NCI-H187 treated with DMSO at 0.1 percent for 48 hours (cell line): ENCODE results near the gene KIAA0040.

Experiments used
- DNase-seq: peaks from one replicate; lab custom pipeline; 2025; lab: John Stamatoyannopoulos, UW

Gene KIAA0040

DNA sequence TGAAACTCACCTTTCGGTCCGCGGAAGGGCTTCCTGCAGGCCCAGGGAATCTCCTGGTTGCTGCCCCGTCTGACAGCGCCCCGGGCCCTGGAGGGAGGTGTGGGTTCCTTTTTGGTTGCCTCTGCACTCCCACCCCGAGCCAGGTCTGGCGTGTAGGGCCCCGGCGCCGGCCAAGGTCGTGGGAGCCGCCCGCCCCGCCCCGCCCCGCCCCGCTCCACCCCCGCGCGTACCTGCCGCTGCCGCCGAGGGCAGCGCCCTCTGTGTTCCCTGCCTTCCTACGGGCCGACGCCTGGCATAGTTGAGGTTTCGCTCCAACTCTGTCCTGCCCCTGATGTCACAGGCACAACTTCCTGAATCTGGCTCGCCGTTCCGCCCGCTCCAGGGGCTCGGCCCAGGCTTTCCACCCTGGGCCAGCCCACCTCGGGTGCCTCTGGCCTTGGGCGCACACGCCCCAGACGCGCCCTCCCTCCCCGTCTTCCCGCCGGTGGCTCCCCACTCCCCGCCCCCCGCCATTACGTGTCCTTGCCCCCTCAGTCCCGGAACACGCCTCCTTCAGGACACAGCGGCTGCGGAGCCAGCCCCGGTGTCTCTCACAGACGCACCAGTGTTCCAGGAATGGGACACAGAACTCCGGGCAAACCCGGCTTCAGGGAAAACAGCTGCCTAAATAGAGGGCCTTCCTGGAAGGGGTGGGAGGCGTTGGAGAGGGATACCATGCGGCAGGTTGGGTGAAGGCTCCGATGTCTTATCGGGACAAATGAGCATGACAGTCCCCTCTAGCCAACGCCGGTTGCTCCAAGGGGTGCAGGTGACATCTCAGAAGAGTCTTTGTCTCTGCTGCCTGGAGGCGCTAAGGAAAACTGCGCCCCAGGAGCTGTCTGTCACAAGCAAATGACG is at the start of gene KIAA0040:
KIAA0040 (minus strand) TSS at position 147 of the 897 bp plus-strand sequence. CDS start 31,763 bp downstream, outside the sequence.
- no peak for DNase-seq

DNA sequence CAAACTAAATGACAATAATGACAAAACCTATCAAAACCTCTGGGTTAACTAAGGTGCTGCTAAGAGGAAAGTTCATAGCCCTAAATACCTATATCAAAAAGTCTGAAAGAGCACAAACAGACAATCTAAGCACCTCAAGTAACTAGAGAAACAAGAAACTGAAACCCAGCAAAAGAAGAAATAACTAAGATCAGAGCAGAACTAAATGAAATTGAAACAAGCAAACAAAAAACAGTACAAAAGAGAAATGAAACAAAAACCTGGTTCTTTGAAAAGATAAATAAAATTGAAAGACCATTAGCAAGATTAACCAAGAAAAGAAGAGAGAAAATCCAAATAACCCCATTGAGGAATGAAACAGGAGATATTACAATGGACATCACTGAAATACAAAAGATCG is 44.8 kb upstream of the KIAA0040 start:
- DNase-seq = no peak

DNA sequence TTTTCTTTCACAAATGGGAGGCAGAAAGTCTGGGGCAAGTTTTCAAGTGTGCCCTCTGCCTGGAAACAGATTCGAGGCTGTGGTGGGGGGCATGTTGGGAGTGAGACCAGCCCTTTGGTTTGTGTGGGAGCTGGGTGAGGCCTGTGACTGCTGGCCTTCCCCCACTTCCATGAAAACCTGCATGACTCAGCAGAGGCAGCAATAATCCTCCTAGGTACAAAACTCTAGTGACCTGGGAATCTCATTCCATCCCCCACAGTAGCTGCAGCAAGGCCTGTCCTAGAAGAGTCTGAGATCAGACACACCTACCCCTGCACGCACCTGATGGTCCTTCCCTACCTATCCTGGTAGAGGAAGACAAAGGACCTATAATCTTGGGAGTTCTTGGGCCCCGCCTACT is 42.1 kb upstream of the KIAA0040 start:
- no peak for DNase-seq

DNA sequence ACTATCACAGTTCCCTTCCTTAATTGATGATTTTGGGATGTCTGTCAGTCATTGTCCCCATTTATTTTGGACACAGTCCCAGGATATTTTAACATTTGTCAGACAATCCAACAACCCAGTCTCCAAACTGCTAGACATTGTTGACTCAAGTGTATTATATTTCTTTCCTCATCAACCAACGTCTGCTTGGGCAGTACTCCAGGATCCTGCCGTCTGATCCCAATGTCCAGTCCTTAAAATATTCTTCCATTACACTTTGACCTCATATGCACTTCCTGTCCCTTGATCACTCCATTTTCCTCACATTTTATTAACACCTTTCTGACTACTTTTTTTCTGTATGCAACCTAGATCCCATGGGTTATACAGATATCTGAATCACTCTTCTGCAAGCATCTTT is 39.8 kb upstream of the KIAA0040 start:
- no peak for DNase-seq

DNA sequence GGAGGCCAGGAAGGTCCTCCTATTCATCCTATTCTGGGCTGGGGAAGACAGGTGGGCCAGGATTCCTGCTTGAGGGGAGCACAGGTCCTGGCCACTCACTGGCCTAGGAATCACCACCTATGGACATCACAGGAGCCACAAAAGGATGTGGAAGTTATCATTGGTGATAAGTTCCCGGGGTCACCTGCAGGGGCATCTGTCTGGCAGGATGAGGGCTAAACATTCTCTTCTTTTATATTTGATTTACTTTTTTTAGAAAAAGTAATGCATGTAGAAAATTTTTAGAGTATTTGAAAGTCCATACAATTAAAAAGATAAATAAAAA is 33.2 kb upstream of the KIAA0040 start:
- DNase-seq = no peak

DNA sequence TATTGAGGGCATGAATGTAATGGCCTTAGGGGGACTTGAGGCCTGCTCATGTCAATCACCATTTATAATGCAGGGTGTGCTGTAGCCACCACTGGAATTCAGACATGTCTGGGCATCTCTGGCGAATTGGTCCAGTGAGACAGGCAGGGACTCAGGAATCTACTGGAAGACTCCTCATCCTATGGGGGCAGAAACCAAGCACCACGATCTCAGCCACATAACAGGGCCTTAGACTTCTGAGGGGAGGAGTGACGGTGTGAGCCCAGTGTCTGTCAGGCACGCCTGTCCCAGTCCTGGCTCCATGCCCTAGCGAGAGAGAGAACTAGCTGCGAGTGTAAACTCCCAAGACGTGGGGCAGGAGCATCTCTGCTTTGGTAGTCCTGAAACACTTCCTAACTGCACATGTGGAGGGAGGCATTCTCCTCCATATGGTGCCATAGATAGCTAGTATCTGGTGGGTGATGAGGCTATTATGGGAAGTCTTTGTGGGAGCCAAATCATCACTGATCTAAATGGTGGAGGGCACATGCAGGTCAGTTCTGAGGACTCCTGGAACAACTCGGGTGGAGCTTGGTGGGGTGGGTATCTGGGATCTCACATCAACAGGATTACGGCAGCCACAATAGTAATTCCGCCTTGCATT is 29.8 kb upstream of the KIAA0040 start:
- no peak for DNase-seq

DNA sequence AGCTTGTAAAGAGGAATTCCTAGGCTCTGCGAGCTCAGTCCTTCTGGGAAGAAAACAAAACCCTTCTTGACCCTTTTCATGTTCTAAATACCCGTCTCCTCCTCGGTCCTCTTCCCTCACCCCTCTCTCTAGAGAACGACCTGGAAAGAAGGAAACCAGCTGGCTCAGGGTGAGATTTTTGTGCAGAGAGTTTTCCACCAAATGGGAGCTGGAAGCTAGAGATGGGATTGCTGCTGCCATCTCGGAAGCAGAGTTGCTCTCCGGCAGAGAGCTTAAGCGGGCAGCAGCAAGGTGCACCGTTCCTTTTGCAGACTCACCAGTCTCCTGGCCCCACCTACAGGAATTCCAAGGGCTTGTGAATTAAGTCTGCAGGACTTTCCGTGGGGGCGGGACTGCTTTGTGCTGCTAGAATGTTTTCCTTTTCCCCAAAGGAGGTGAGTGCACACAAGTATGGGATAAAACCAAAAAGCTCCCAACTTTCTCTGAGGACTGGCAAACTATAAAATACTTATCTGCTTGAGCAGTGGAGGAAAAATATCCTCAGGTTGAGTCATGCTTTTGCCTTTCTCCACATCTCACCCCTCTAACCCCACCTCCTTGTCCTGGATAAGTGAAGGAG is 29.1 kb upstream of the KIAA0040 start:
- DNase-seq = no peak

DNA sequence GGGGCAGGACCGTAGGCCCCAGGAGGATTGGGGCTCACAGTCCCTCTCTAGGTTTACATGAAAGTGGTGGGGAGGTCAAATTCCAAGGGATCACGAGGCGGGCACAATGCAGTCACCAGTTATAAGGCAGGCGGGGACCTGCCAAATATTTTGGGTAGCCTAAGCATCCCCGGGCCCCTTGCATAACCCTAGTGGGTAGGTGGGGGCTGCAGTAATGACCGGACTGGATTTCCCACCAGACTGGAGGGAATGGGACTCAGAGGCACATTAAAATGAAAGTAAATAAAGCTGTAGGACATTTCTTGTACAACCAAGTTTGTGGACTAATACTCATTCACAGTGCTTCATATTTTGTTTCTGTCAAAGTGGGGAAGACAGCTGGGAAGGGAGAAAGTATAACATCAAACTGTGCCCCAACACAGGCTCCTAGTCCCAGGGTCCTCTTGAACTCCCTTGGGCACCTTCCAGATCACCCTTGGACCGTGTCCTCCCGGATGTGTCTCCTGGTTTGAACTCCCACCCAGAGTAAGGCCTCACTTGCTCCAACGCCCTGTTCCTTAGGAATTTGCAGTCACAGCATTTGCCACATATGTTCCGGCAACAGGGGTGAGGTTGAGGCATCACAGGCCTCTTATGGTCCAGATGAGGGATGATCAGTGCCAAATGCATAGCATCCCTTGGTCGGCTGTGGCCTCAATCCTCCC is 28.4 kb upstream of the KIAA0040 start:
- no peak for DNase-seq

DNA sequence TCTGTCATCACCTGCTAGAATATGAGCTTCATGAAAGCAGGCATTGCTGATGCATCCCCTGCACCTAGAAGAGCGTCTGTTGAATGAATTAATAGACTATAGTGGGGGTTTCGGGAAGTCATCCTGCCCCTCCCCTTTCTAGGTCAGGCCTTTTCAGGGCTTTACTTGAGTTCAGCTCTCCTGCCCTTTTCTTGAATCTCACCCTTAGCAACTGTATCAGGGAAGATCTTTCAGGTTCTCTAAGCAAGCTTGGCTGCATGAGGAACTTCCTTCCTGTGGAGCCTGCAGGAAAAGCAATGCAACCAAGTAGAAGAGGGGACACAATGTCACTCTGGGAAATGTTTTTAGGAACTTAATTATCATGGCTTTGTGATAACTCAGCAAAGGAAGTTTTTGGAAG is 27.2 kb upstream of the KIAA0040 start:
- no peak for DNase-seq

DNA sequence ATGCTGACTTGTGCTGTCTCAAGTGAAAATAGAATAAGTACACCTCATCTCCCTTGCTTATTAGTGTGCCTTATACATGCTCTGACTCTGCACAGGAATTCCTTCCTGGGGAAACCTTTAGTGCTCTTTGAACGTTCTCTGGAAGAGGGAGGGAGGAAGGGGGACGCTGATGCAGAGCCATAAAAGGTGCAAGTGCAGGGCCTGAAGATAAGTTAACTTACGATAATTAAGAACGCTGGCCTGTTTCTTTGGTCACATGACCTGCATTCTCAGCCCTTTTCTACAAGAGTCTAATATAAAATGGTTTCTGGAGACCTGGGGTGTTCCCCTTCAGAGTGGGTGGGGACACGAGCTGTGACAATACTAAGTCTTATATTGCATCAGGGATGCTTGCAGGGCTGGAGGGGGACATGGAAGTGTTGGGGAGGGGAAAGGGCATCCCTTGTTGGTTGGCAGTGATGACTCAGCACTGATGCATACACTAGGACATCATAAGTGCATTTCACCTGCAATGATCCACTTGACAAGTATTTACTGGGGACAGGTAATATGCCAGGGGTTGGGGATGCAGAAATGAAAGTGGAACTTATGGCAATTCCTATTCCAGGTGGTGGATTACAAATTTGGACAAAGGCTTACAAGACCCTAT is 26.3 kb upstream of the KIAA0040 start:
- DNase-seq = no peak

DNA sequence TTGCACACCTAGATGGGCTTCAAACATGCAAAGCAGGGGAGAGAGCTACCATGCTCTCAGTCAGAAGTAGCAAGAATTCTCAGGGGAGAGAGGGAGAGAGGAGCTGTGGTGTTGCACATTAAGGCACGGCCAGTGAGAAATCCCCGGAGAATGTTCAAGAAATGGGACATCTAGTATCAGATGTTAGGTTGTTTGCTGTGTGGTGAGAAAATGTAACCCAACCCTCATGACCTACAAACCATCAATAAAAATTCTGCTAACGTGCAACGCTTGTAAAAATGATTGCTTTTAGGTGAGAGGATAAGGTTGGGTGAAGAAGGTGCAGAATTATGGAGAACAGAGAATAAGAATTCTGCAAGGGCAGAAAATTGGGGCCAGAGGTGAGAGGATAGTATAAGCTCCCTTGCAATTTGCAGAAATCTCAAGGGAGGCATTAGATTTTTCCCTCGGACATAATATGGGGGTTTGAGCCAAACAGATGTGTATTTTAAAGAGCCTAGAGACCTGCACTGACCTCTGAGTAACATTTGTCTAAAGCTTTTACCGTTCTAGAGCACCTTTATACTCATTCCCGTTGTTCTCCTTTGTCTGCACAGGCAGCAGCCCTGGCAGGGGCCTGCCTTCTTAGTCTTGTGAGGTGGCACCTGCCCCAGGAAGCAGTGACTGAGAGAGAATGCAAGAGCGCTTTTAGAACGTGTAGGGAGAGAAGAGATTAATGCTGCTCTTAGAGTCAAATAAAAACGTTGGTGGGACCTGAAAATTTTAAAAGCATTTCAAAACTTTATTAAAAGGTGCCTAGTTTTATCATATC is 25.4 kb upstream of the KIAA0040 start:
- DNase-seq = no peak

DNA sequence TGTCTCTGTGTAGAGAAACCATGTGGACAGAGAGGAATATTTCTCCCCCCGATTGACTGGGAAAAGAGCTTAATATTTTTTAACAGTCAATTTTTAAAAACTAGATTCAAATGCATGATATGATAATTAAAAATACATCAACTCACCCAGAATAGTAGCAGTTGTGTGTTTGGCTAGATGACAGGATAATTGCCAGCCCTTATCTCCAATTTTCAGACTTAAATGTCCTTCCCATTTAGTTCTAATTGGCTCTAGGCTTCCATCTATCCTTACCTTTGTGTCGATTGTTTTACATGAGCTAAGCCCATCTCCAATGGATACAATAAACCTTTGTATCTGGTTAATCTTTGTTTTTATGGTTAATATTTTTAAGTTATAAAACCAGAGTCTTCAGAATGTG is 23.9 kb upstream of the KIAA0040 start:
- no peak for DNase-seq

DNA sequence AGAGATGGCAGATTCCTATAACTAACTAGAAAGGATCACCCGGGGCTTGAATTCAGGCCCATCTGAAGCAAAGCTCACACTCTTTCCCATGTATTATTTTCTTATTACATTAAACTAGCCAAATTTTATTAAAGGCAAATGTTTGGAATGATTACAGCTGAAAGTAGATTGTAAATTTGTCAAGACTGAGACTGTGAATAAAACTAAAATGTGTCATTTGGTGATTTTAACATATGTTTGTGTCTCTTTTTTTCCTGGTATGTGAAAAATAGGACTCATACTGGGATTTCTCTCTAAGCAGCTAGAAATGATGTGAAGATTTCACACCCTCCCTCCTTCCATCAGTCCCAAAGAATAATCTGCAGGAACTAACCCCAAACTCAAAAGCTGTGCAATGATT is 19.1 kb upstream of the KIAA0040 start:
- DNase-seq = no peak

DNA sequence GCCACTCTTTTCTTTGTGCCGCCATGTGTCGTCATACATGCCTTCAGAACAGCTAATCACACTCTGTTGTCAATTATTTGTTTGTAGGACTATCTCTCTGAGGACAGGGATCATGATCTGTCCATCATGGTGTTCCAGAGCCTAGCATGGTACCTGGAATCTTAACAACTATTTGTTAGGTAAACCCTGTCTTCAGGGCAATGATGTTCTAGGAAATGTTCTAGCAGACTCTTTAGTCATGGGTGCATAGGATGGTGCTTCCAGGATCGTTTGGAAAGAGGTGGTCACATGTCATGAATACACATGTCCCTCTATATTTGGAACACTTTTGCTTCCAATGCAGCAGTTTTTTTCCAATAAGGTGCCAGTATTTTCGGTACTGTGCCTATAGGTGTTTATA is 18.2 kb upstream of the KIAA0040 start:
- DNase-seq = no peak

DNA sequence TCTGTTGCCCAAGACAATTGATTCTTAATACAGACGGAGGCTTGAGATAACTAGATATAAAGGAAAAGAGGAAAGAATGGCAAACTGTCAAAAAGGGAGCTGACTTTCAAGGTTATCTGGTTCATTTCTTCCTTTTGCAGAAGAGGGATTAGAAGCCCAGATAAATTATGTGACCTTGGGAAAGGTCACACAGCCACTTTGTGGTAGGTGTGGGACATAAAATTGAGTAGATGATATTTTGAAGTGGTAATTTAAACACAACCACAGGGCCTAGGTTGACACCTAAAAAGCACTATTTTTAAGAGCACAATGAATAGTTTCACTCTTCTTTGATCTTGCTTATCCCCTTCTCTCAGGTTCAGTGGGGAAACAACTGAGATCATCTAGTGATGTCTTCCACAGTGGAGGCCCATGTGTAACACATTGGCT is 16.9 kb upstream of the KIAA0040 start:
- DNase-seq = no peak

DNA sequence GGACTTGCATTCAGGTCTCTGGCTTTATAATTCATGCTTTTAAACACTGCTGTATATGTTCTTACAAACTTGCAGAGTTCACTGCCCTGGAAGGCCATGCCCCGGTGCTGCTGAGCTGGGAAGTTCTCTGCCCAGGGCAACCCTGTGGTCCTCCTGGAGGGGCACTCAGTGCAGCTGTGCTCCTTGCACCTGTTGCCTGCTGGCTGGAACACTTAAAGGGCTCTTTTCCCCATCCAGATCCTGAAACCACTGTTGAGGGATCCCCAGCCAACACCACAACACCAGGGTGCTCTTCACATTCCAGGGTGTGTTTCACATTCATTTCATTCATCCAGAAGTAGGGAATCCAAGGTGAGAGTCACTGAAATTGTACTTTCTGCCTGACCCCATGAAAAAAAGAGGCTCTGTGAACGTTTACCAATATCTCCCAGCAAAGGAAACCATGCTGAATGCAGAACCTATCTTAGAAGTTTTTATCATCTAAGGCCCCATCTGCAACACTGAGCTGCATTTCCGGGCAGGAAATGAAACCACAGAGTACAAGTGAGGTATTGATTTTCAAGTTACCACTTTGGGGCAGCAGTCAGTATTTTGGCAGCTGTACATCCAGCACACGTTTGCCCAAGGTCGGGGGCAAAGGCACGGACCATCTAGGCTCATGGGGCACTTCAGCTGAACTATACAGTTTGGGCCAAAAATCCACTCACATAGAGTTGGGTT is 16.4 kb upstream of the KIAA0040 start:
- no peak for DNase-seq

DNA sequence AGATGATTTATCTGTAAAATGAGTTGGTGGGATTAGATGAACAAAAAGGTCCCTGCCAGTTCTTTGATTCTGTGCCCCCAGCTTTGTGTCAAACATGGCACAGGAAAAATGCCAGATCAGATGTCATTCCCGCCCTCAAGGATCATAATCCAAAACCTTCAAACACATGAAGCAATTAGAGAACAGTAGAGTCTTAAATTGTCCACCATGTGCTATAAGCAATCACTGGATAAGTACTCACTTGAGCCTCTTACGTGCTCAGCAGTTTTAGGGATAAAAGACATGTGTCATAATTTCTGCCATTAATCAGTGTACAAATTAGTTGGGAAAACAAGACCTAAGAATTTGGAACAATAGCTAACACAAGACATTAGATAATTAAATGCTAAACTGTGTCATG is 15.4 kb upstream of the KIAA0040 start:
- DNase-seq = peak; percentile 69

DNA sequence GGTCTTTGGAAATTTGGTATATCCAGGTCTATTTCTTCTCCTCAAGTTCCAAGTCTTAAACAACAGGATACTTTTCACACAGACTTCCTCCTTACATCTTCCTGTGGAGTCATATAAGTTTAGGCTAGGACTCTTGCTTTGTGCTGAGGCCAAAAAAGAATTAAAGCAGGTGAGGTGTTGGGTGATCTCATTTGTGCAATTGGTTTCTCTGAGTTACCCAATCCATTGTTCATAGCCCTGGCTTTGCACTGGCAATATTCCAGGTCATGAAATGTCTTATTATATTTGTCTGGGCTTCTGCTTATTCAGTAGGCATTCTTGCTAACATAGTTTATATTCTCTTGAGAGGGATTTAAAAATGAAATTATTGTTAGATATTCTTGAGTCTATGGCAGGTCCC is 14.1 kb upstream of the KIAA0040 start:
- DNase-seq = no peak

DNA sequence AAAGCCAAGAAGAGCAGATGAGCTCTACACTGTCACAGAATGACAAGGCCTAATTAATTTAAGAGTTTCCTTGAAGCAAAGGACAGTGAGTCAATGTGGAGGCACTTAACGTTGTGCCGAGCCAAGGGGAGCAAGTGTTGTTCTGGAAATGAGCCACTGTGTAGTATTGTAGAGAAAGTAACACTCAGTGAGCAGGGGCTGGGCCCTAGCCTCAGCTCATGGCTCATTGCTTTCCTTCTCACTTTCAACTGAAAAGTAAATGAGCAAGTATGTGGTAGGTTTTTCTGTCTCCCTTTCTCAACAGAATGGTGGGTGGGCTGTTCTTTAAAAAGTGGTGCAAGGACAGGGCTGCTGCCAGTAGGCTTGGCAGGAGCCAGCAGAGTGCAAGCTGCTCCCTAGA is 11.8 kb upstream of the KIAA0040 start:
- no peak for DNase-seq

DNA sequence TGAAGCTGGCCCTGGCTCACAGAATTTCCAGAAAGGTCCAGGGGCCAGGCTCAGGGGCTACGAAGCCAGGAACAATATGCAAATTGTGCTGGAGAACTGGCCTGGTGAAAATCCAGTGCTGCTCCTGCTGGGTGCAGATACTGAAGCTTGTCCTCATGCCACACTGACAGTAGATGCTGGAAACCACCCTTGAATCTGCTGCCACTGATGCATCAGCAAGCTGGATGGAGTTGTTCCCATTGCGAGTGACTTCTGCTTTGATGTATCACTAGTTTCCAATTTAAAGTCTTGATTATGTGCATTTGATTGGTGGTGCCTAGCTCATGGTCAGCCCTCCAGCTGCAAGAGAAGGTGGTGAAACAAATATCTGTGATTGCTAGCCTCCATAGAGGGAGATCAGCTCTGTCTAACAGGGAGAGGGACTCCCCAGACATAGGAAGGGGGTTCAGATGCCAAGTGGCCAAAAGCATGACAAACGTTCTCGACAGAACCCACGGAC is 11.0 kb upstream of the KIAA0040 start:
- no peak for DNase-seq
